Measurements from ENCODE around the gene LHX3.

The LHX3 gene

GRCh38 chr9:136212345-136212950, 7.5 kb upstream of the LHX3 start:
- no peaks in the 10 kb centered on the region for H3K36me3 ChIP-seq (ENCODE audit: control insufficient read depth, insufficient read depth, low read length)
- H3K4me3 ChIP-seq (ENCODE audit: low read depth, low read length) = no peak overlapping the region
- H3K27me3 ChIP-seq (ENCODE audit: control insufficient read depth, insufficient read depth, low read length) = no peaks in the 10 kb centered on the region
- no peak overlapping the region for H2AFZ ChIP-seq
- H3K9me3 ChIP-seq (ENCODE audit: control insufficient read depth, low read length) = no peaks in the 10 kb centered on the region
- no peak overlapping the region for H3K27ac ChIP-seq
- no peak overlapping the region for H3K9ac ChIP-seq
- no peaks in the 10 kb centered on the region for H3K79me2 ChIP-seq
- H3K4me1 ChIP-seq = no peaks in the 10 kb centered on the region
- TF ChIP-seq CTCF (IDR thresholded peaks at IDR 0.05) = no peak
- H3K4me2 ChIP-seq (ENCODE audit: low read length) = no peak overlapping the region

- Histone ChIP-seq H2AFZ (no peak overlapping the region), H3K27me3 (ENCODE audit: control insufficient read depth, insufficient read depth, low read length) (no peaks in the 10 kb centered on the region), H3K4me3 (ENCODE audit: low read depth, low read length) (no peak overlapping the region), H3K9me3 (ENCODE audit: control insufficient read depth, low read length) (no peaks in the 10 kb centered on the region), H3K9ac (no peak overlapping the region), H3K36me3 (ENCODE audit: control insufficient read depth, insufficient read depth, low read length) (no peaks in the 10 kb centered on the region), H3K27ac (no peak overlapping the region), H3K4me2 (ENCODE audit: low read length) (no peak overlapping the region), H3K4me1 (no peaks in the 10 kb centered on the region), H3K79me2 (no peaks in the 10 kb centered on the region)
- TF ChIP-seq CTCF (IDR thresholded peaks at IDR 0.05) = no peak
Measured at GRCh38 chr9:136211441-136212344, 6.8 kb upstream of the LHX3 start.

GRCh38 chr9:136211006-136211405, 6.1 kb upstream of the LHX3 start:
- no peak overlapping the region for H2AFZ ChIP-seq
- H3K79me2 ChIP-seq = no peaks in the 10 kb centered on the region
- no peak overlapping the region for H3K9ac ChIP-seq
- no peak overlapping the region for H3K4me3 ChIP-seq (ENCODE audit: low read depth, low read length)
- H3K9me3 ChIP-seq (ENCODE audit: control insufficient read depth, low read length) = no peaks in the 10 kb centered on the region
- H3K4me2 ChIP-seq (ENCODE audit: low read length) = no peak overlapping the region
- no peak overlapping the region for H3K27ac ChIP-seq
- no peak for TF ChIP-seq CTCF (IDR thresholded peaks at IDR 0.05)
- no peaks in the 10 kb centered on the region for H3K36me3 ChIP-seq (ENCODE audit: control insufficient read depth, insufficient read depth, low read length)
- no peaks in the 10 kb centered on the region for H3K27me3 ChIP-seq (ENCODE audit: control insufficient read depth, insufficient read depth, low read length)
- no peaks in the 10 kb centered on the region for H3K4me1 ChIP-seq

DNA sequence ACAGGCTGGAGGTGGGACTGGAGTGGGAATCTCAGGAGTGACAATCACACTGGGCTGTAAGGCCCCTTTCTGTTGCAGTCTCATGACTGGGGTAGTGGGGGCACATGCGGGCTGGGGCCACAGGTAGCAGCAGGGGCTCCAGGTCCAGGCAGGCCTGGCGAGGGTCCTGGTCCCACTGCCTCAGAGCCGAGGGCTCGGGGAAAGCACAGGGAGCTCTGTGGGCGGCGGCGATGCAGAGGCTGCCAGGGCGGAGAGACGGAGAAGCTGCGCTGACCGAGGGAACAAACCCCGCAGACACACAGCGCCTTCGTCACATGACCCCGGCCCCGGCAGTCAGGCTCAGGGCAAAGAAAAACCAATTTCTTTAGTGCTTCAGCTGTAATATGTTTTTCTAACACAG, 5.3 kb upstream of the LHX3 start:
- no peaks in the 10 kb centered on the region for H3K79me2 ChIP-seq
- H3K4me1 ChIP-seq = no peaks in the 10 kb centered on the region
- no peak overlapping the region for H3K27ac ChIP-seq
- no peaks in the 10 kb centered on the region for H3K9me3 ChIP-seq (ENCODE audit: control insufficient read depth, low read length)
- H2AFZ ChIP-seq = no peak overlapping the region
- H3K9ac ChIP-seq = no peak overlapping the region
- H3K4me3 ChIP-seq (ENCODE audit: low read depth, low read length) = no peak overlapping the region
- TF ChIP-seq CTCF (IDR thresholded peaks at IDR 0.05) = no peak
- no peak overlapping the region for H3K4me2 ChIP-seq (ENCODE audit: low read length)
- no peaks in the 10 kb centered on the region for H3K36me3 ChIP-seq (ENCODE audit: control insufficient read depth, insufficient read depth, low read length)
- H3K27me3 ChIP-seq (ENCODE audit: control insufficient read depth, insufficient read depth, low read length) = no peaks in the 10 kb centered on the region
